ENCODE data around the gene TBL2.

- no peak for TF ChIP-seq EZH2 (IDR thresholded peaks at IDR 0.05; ENCODE audit: borderline replicate concordance, insufficient read depth, low read depth, low read length, poor library complexity, severe bottlenecking)
- TF ChIP-seq CTCF (IDR thresholded peaks at IDR 0.05): no peak
Observed at GRCh38 chr7:73520673-73521635, 57.4 kb downstream of the TBL2 start.
